ENCODE measurements around the gene EPM2AIP1. TPM values are rescaled to one million over a fixed set of nuclear protein-coding genes. Genes with fewer than 3 reads are reported as not detected.

Gene EPM2AIP1
- total RNA-seq, 1 donor from 2014 or later, result 15.3 TPM

- Mint-ChIP-seq H3K9me3 (ENCODE audit: unreplicated experiment) (no peaks in the 10 kb centered on the region), H3K4me3 (ENCODE audit: unreplicated experiment) (no peak within 1 kb of the TSS), H3K36me3 (ENCODE audit: low read depth, unreplicated experiment) (peaks cover 11% of the 10 kb centered on the region), H3K27ac (ENCODE audit: unreplicated experiment) (no peak within 1 kb of the TSS), H3K27me3 (ENCODE audit: unreplicated experiment) (peaks cover 1% of the 10 kb centered on the region), H3K4me1 (ENCODE audit: unreplicated experiment) (peaks cover 27% of the 10 kb centered on the region)
- peak; percentile 98 for DNase-seq (ENCODE audit: low spot score)
- TF ChIP-seq CTCF (IDR thresholded peaks at IDR 0.05; ENCODE audit: unreplicated experiment), result no peak
These were observed 674 bp upstream of the EPM2AIP1 start, which contains the start of gene MLH1 for GRCh38 chr3:36993326-36994283. Gene MLH1, plus strand, starts transcription at chr3:36993518. Its CDS starts 30 bp downstream, at chr3:36993548.

- Mint-ChIP-seq H3K27ac (ENCODE audit: unreplicated experiment) (no peak overlapping the region), H3K27me3 (ENCODE audit: unreplicated experiment) (peaks cover 1% of the 10 kb centered on the region), H3K4me3 (ENCODE audit: unreplicated experiment) (no peak overlapping the region), H3K4me1 (ENCODE audit: unreplicated experiment) (peaks cover 35% of the 10 kb centered on the region), H3K36me3 (ENCODE audit: low read depth, unreplicated experiment) (peaks cover 12% of the 10 kb centered on the region), H3K9me3 (ENCODE audit: unreplicated experiment) (no peaks in the 10 kb centered on the region)
- no peak for TF ChIP-seq CTCF (IDR thresholded peaks at IDR 0.05; ENCODE audit: unreplicated experiment)
- DNase-seq (ENCODE audit: low spot score), result peak; percentile 3
These were observed 767 bp downstream of the EPM2AIP1 start for GRCh38 chr3:36991923-36992805.

GRCh38 chr3:36991147-36991546 is 1.8 kb downstream of the EPM2AIP1 start:
- H3K27ac Mint-ChIP-seq (ENCODE audit: unreplicated experiment), result no peak overlapping the region

GRCh38 chr3:36989568-36989967 is 3.4 kb downstream of the EPM2AIP1 start:
- Mint-ChIP-seq H3K9me3 (ENCODE audit: unreplicated experiment) (no peaks in the 10 kb centered on the region), H3K27me3 (ENCODE audit: unreplicated experiment) (peaks cover 1% of the 10 kb centered on the region), H3K4me3 (ENCODE audit: unreplicated experiment) (no peak overlapping the region), H3K4me1 (ENCODE audit: unreplicated experiment) (peaks cover 35% of the 10 kb centered on the region), H3K36me3 (ENCODE audit: low read depth, unreplicated experiment) (peaks cover 23% of the 10 kb centered on the region), H3K27ac (ENCODE audit: unreplicated experiment) (no peak overlapping the region)
- DNase-seq (ENCODE audit: low spot score), result no peak
- TF ChIP-seq CTCF (IDR thresholded peaks at IDR 0.05; ENCODE audit: unreplicated experiment), result no peak

More at GRCh38 chr3:36991147-36991546, 1.8 kb downstream of the EPM2AIP1 start:
- Mint-ChIP-seq H3K9me3 (ENCODE audit: unreplicated experiment) (no peaks in the 10 kb centered on the region), H3K4me3 (ENCODE audit: unreplicated experiment) (no peak overlapping the region), H3K27me3 (ENCODE audit: unreplicated experiment) (peaks cover 1% of the 10 kb centered on the region), H3K36me3 (ENCODE audit: low read depth, unreplicated experiment) (peaks cover 10% of the 10 kb centered on the region), H3K4me1 (ENCODE audit: unreplicated experiment) (peaks cover 35% of the 10 kb centered on the region)
- no peak for TF ChIP-seq CTCF (IDR thresholded peaks at IDR 0.05; ENCODE audit: unreplicated experiment)
- DNase-seq (ENCODE audit: low spot score), result no peak
